ENCODE data around the gene CS.
A peak's percentile ranks its signal among the peaks of the same experiment; 100 is the strongest.
"Not testable (repeated sequence)": the region's sequence is repeated elsewhere in the genome, so short reads cannot be mapped to it uniquely, and the experiment has no call there.

CS gene

DNA sequence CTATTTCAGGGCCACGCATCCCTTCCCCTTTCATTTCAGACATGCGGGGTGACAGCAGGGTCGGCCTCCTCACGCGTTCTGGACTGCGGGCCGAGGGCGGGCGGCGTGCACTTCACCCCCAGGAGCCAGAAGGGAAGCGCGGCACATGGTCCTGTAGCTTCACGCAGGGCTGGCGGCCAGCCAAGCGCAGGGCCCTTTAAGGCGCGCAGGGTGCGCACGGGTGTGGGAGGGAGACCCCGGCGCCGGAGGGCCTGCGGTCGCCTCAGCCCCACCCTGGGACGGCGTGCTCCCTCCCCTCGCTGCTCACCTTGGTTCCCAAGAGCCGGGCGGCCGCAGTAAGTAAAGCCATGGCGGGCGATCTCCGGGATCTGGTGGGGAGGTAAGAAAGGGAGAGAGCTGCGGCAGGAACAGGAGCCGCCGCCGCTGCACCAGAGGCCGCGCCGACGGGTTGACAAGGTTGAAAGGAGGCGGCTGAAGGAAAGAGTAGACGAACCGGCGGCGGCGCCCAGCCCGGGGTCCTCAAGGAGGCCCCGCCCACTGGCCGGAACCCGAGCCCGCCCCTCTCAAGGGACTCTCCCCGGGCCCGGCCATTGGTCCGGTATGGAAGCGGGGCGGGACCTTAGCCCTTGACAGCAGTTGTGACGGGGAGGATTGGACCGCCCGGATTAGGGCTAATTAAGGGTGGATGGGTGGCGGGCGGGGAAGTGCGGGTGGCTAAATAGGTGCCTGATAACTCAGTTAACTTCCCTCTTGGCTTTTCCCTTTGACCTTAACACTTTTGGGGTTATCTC is at the start of gene CS:
TSS of gene CS (minus strand) at position 478 of the 791 bp plus-strand sequence. CDS start at position 349, 129 bp downstream.
- peak; percentile 97 for DNase-seq

DNA sequence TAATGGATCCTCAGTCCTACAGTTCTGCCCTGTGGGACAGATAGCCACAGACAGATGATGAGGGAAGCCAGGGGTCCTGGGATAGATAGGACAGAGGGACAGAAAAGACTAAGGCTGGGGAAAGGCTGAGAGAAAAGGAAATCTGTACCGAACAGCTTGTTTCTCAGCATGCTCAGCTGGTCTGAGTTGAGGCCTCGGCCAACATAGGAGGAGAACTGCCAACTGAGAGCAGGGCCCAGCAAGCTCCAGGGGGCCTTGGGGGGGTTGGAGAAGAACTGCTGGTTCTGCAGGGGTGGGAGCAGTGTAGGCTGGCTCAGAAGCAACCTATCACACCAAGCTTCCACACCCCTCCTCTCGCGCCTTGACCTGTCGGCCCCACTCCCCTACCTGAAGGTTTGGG is 48.6 kb upstream of the CS start:
- DNase-seq = no peak

DNA sequence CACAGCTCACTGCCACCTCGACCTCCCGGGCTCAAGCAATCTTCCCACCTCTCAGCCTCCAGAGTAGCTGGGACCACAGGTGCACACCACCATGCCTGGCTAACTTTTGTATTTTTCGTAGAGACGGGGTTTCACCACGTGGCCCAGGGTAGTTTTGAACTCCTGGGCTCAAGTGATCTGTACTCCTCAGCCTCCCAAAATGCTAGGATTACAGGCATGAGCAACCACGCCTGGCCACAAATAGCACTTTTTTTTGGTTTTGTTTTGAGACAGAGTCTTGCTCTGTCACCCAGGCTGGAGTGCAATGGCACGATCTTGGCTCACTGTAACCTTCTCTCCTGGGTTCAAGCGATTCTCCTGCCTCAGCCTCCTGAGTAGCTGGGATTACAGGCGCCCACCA is 47.1 kb upstream of the CS start:
- not testable (repeated sequence) for DNase-seq

DNA sequence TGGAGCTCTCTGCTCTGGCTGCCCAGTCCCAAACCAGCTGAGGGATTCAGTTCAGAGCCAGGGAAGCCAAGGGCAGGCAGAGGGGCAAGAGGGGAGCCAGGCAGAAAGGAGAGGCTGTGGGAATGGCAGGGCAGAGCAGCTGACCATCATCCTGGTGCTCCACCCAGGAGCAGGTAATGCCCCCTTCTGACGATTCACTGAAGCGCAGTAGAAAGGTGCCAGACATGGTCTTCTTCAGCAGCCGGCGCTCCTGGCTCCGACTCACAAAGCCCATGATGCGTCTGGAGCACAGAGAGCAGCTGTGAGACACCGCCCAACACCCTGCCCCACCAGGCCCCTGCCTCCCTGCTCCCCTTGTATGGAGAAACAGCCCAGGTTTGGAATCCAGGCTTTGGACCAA is 46.5 kb upstream of the CS start:
- no peak for DNase-seq

DNA sequence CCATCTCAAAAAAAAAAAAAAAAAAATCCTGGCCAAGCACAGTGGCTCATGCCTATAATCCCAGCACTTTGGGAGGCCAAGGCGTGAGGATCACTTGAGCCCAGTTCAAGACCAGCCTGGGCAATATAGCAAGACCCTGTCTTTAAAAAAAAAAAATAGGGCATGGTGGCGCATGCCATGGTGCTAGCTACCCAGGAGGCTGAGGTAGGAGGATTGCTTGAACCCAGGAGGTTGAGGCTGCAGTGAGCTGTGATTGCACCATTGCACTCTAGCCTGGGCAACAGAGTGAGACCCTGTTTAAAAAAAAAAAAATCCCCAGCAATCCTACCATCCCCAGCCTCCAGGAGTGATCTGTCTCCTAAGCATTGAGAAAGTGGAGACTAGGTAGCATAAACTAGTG is 42.2 kb upstream of the CS start:
- not testable (repeated sequence) for DNase-seq

DNA sequence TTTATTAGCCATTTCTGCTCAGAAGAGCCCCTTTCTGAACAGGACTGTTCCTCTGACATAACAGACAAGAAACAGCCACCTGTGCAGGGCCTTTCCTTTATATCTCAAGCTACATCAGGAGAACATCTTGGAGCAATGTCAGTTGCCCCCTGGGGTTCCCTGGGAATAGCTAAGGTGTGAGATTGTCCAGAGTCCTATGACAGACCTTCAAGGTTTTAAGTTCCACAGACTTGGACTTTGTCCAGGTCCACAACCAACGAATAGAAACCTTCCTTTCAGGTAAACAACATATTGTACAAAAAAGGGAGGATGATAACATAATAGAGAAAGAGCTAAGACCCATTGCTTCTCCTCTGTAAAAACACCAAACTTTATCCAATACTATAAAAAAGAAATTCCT is 41.5 kb upstream of the CS start:
- DNase-seq = no peak

DNA sequence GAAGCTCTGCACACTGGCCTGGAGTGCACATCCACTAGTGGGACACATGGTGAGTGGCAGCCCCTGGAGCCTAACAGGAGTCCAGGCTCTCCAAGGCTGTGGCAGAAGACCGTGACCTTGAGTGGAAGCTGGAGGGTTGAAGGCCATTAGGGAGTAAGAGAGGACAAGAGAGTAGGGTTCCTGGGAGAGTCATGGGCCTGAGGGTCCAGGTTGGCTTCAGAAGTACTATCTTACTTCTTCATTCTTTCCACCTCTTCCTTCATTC is 39.0 kb upstream of the CS start:
- DNase-seq = no peak

DNA sequence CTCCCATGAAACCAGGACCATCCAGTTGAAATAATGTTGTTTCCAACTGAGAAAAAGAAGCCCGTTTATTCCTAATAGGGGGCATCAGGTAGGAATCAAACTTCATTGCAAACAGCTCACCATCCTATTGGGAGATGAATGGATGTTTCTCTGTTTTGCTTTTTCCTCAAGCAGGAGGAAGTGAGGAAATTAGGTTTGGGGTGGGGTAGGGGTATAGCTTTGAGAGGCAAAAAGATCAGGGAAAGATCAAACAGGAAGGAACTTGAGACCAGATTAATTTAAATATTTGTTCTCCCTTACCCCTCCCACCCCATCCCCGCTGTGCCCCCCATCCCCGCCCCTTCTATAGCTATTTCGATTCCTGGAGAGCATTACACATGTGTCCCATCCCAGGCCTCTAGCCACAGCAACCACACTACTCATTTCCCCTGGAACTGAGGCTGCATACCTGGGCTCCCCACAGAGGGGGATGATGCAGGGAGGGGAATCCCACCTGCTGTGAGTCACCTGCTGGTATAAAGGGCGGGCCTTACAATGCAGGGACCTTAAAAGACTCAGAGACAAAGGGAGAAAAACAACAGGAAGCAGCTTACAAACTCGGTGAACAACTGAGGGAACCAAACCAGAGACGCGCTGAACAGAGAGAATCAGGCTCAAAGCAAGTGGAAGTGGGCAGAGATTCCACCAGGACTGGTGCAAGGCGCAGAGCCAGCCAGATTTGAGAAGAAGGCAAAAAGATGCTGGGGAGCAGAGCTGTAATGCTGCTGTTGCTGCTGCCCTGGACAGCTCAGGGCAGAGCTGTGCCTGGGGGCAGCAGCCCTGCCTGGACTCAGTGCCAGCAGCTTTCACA is 38.4 kb upstream of the CS start, which contains the start of gene IL23A:
TSS of gene IL23A (plus strand) at position 577 of the 850 bp plus-strand sequence. CDS start at position 738, 161 bp downstream.
- DNase-seq = peak; percentile 80

DNA sequence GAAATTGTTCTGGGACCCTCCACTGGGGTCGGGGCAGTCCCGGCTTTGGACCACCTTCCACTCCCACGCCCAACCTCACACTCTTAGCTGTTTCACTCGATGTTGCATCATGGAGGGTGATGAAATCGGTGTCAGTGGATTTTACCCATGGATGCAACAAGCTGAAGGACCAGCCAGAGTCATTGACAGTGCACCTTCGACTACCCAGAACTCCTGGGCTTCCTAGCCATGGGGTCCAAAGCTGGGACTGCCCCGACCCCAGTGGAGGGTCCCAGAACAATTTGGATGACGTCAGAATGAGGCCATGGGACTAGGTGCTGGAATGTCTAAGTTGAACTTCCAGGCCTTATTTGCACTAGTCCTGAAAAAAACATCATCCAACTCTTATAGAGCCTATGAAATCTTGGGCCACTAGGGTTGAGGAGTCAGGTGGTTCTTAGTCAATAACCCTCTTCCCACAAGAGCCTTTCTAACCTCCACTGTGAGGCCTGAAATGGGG is 37.7 kb upstream of the CS start:
- no peak for DNase-seq

DNA sequence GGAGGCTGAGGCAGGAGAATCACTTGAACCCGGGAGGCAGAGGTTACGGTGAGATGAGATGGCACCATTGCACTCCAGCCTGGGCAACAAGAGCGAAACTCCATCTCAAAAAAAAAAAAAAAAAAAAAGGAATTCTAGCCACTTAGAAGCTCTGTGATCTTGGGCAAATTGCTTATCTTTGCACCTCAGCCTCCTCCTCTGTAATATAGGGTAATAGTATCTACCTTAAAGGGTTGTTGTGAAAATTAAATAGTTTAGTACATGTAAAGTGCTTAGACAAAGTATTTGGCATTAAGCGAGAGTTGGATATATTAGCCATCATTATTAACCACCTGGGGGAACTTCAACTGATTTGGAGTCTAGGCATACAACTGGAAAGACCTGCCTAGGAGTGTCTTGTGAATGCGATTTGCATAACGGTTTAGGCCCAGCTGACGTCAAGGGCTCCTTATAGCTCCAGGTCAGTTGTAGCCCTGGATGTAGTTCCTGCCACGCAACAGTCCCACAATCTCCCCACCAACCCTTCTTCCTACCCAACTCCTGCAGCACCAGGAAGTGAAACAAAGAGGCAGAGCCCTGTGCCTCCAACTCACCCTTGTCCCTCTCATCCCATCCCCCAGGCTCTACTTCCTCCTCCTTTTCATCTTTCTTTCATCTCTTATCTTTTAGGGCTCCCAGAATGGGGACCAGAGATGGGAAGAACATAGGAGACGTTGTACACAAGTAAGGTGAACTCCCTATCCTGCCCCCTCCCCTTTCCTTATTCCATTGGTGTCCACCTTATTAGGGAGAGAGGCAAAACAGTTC is 36.4 kb upstream of the CS start:
- no peak for DNase-seq

DNA sequence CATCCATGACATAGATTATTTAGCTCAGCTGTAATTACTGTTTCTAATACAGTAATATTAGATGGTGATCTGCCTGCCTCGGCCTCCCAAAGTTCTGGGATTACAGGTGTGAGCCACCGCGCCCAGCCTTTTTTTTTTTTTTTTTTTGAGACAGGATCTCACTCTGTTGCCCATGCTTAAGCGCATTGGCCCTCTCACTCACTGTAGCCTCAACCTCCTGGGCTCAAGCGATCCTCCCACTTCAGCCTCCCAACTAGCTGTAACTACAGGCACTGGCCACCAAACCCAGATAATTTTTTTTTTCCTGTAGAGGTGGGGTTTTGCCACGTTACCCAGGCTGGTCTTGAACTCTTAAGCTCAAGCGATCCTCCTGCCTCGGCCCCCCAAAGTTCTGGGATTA is 35.4 kb upstream of the CS start:
- not testable (repeated sequence) for DNase-seq

DNA sequence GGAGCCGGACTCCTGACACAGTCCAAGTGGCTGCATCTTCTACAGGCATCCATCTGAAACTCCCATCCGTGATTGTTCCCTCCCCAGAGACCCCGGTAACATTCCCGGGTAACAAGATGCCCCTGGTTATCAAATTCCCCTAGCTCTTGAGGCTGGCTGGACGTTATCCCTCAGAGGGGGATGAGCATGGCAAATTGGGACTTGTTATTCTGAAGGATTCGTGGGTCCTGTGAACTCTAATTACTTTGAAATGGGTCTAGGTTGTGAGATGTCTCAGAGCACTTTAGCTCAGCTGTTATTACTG is 34.3 kb upstream of the CS start:
- DNase-seq = no peak

DNA sequence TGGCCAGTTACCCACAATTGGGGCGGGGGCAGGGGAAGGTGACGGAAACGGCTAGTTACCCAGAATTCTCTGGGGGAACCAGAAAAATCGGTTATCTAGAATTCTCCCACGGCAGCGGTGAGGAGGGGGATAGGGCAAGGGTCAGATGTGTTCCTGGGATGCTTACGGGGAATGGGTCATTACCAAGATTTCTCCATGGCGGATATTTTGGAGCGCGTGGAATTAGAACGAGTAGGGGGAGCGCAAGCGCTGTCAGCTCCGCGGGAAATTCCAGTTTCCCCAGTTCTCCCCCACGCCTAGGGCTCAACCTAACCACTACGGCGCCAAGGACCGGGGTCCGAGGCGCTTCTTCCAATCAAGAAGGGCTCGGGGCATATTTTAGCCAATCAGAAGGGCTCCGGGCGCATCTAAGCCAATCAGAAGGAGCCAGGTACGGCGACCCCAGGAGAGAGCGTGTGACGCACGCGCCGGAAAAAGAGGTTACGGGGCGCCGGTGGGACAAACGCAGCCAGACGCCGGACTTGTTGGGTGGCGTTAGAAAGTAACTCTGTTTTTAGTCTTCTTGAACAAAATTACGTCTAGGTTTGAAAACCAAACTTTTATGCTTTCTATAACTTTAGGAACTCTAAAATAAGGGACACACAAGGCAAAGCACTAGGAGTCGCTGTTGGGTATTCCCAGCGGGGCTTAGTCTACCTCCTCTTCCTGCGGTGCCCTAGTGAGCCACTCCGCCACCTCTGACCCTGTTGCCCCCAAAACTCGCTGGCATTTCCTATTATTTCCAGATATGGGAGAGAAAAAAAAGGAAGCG is 33.8 kb upstream of the CS start, which contains the start of gene PAN2:
TSS of gene PAN2 (minus strand) at position 322 of the 811 bp plus-strand sequence. CDS start 906 bp downstream, outside the sequence.
- DNase-seq = peak; percentile 89

DNA sequence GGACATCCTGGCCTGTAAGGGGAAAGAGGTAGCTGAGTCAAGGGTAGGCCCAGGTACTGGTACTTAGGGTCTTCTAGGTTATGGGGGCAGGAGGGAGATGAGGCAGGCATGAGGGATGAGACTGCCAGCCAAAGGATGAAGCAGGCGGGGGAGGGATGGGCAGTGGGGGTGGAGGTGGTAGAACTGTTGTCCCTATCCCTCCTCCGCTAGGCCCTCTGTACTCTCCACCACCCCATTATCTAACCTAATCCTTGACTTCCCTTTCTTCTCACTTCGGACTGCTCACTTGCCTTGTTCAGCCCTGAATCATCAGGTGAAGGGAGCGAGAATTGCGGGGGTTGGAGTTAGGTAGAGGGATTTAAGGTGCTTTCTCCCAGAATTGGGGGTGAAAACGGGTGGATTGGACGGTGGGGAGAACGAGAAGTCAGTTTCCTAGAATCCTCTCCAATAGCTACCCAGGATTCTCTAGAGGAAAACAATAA is 33.1 kb upstream of the CS start:
- no peak for DNase-seq

DNA sequence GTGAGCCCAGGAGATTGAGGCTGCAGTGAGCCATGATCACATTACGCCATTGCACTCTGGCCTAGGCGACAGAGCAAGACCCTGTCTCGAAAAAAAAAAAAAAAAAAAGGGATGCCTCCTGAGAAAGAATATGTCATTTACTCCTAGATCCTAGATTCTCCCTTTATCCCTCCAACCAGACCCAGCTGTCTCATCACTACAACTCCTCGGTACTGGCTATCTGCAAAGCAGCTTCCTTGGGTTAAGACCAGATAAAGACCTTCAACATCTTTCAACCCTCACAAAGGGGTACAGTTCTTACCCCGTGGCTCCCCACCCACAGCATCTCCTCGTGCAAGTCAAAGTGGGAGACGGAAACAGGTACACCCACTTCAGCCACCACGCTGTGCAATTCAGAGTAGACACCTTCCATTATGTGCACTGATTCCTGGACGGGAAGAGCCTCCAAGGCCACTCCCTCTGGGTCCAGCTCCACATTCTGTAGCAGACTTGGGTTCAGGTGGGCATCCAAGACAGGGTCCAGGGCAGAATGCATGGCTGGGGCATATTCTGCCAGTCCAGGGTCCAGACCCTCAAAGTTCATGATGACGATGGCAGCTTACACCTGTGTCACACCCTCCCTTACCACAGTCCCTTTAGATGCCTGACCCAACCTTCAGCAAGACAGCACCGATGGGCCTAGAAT is 32.5 kb upstream of the CS start:
- DNase-seq = no peak

DNA sequence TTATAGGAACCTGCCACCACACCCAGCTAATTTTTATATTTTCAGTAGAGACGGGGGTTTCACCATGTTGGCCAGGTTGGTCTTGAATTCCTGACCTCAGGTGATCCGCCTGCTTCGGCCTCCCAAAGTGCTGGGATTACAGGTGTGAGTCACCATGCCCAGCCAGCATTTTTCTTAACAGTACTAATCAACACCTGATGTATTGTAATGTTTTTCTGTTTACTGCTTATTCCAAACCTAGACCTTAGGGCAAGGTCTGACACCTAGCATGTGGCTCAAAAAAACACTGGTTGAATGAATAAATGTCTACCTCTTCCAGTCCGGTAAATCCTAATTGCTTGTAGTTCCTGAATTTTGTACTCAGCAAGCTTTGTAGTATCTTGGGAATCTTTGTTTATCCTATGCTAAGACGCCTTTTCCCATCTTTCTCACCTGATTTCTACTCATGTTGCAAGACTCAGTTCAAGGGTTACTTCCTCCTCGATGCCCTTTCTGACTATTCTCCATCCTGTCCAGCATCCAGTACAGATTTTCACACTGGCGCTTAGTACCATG is 30.9 kb upstream of the CS start:
- no peak for DNase-seq

DNA sequence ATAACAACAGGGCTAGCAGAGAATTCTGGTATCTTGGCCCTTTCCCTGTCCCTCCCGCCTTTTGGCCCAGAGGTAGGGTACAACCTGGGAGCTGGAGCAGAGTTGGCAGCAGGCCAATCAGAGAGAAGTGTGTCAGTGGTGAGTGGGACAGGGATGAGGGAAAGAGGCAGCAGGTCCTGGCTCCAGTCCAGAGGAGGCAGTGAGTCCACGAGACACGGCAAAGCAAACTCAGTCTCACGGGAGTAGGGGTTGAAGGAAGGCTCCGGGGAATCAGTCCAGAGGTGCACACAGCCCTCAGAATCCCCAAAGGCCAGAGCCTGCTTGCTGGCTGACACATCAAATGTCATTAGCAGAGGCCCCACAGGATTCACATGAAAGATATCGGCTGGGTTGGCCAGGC is 26.4 kb upstream of the CS start:
- DNase-seq = no peak

DNA sequence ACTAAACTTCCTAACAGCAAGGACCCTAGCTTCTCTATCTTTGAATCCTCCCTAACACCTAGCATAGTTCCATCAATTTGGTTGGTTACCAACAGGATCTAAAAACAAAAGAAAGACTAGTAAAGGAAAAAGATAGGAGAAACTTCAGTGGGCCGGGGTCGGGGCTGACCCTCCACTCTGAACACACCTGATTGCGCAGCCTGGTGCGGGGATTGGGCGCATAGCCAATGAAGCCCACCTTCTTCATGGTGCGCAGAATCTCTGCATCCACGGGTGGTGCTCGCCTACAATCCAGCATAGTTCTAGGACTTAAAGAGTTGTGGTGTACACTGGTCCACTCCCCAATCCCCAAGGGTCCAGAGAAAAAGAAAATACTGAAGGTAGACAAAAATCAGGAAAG is 26.0 kb upstream of the CS start:
- DNase-seq = no peak

DNA sequence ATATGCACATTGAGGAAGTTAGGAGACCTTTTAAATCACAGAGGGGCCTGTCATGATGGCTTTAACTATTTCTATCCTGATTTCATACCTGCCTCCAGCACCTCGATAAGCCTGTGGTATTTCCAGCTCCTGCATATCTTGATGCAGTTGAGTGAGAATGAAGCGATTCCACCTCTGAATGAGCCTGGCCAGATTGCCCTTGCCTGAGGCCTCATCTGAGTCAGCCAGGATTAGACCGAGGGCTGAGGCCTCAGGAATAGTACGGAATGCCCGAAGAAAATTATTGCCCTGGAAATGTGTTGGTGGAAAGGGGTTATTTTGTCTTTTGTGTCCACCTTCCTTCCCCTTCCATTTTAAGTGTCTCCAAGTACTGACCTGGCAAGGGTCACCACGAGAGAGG is 24.1 kb upstream of the CS start:
- DNase-seq = no peak

DNA sequence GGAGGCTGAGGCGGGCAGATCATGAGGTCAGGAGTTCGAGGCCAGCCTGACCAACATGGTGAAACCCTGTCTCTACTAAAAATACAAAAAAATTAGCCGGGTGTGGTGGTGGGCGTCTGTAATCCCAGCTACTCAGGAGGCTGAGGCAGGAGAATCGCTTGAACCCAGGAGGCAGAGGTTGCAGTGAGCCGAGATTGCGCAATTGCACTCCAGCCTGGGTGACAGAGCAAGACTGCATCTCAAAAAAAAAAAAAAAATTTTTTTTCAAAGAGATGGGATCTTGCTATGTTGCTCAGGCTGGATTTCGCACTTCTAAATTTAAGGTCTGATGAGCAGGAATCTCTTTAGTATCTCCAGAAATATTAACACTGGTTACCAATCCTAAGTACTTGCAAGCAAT is 21.5 kb upstream of the CS start:
- DNase-seq = not testable (repeated sequence)

DNA sequence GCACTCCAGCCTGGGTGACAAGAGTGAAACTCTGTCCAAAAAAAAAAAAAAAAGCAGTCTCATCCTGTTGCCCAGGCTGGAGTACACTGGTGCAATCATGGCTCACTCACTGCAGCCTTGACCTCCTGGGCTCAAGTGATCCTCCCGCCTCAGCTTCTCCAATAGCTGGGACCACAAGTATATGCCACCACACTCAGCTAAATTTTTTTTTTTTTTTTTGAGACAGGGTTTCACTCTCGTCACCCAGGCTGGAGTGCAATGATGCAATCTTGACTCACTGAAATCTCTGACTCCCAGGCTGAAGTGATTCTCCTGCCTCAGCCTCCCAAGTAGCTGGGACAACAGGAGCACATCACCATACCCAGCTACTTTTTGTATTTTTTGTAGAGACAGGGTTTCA is 20.9 kb upstream of the CS start:
- no peak for DNase-seq
